Measurements from ENCODE around the gene HOMER3. TPM values are rescaled to one million over a fixed set of nuclear protein-coding genes. Genes with fewer than 3 reads are reported as not detected.

The HOMER3 gene
- total and polyA plus RNA-seq, 4 donors = 22.0 to 40.2 (median 24.2) TPM

- no peak for ATAC-seq (ENCODE audit: insufficient read depth, low FRiP score)
- TF ChIP-seq CTCF (IDR thresholded peaks at IDR 0.05; ENCODE audit: control extremely low read depth, extremely low read depth) = no peak
- H3K36me3 ChIP-seq (ENCODE audit: control insufficient read depth in 4 of 4, insufficient read depth in 4 of 4, low read length in 4 of 4) = peaks cover 0 to 35% (median 20%) of the 10 kb centered on the region in 4 donors
Measured at GRCh38 chr19:18931316-18932162, 9.5 kb downstream of the HOMER3 start.

GRCh38 chr19:18929311-18929710 lies 11.7 kb downstream of the HOMER3 start:
- H3K4me3 ChIP-seq = no peak overlapping the region
- no peak for ATAC-seq (ENCODE audit: insufficient read depth, low FRiP score)
- H3K27me3 ChIP-seq (ENCODE audit: control insufficient read depth in 3 of 3, insufficient read depth in 3 of 3, low read length in 2 of 3) = no peaks in the 10 kb centered on the region
- peaks cover 0 to 1% (median 0%) of the 10 kb centered on the region in 4 donors for H3K9me3 ChIP-seq (ENCODE audit: control insufficient read depth in 4 of 4, insufficient read depth in 3 of 4, low read length in 3 of 4)
- no peak overlapping the region for H3K27ac ChIP-seq (ENCODE audit: low read depth in 1 of 2, low read length in 1 of 2)
- no peak for DNase-seq
- H3K4me1 ChIP-seq (ENCODE audit: control insufficient read depth in 5 of 5, insufficient read depth in 5 of 5, low read length in 5 of 5) = peaks cover 0 to 3% (median 0%) of the 10 kb centered on the region in 5 donors
- no peak overlapping the region for H3K9ac ChIP-seq (ENCODE audit: insufficient read depth in 1 of 2, low read length in 2 of 2)
- 90 to 96% methylated on average over 25 of the region's 25 CpGs for WGBS, 2 donors
- TF ChIP-seq CTCF (IDR thresholded peaks at IDR 0.05; ENCODE audit: control extremely low read depth, extremely low read depth) = no peak
- peaks cover 2 to 46% (median 30%) of the 10 kb centered on the region in 4 donors for H3K36me3 ChIP-seq (ENCODE audit: control insufficient read depth in 4 of 4, insufficient read depth in 4 of 4, low read length in 4 of 4)

More at GRCh38 chr19:18931316-18932162, 9.5 kb downstream of the HOMER3 start:
- Histone ChIP-seq H3K4me3 (no peak overlapping the region), H3K4me1 (ENCODE audit: control insufficient read depth in 5 of 5, insufficient read depth in 5 of 5, low read length in 5 of 5) (peaks cover 0 to 3% (median 0%) of the 10 kb centered on the region in 5 donors), H3K27me3 (ENCODE audit: control insufficient read depth in 3 of 3, insufficient read depth in 3 of 3, low read length in 2 of 3) (no peaks in the 10 kb centered on the region), H3K9me3 (ENCODE audit: control insufficient read depth in 4 of 4, insufficient read depth in 3 of 4, low read length in 3 of 4) (peaks cover 0 to 1% (median 0%) of the 10 kb centered on the region in 4 donors), H3K27ac (ENCODE audit: low read depth in 1 of 2, low read length in 1 of 2) (no peak overlapping the region), H3K9ac (ENCODE audit: insufficient read depth in 1 of 2, low read length in 2 of 2) (no peak overlapping the region)
- DNase-seq = no peak
- 86 to 87% methylated on average over 34 of the region's 34 CpGs for WGBS, 2 donors

- Histone ChIP-seq H3K27me3 (ENCODE audit: control insufficient read depth in 3 of 3, insufficient read depth in 3 of 3, low read length in 2 of 3) (no peaks in the 10 kb centered on the region), H3K4me1 (ENCODE audit: control insufficient read depth in 5 of 5, insufficient read depth in 5 of 5, low read length in 5 of 5) (peaks cover 0 to 3% (median 0%) of the 10 kb centered on the region in 5 donors), H3K4me3 (no peak overlapping the region), H3K9me3 (ENCODE audit: control insufficient read depth in 4 of 4, insufficient read depth in 3 of 4, low read length in 3 of 4) (peaks cover 0 to 1% (median 0%) of the 10 kb centered on the region in 4 donors), H3K9ac (ENCODE audit: insufficient read depth in 1 of 2, low read length in 2 of 2) (no peak overlapping the region), H3K36me3 (ENCODE audit: control insufficient read depth in 4 of 4, insufficient read depth in 4 of 4, low read length in 4 of 4) (peaks cover 3 to 55% (median 28%) of the 10 kb centered on the region in 4 donors), H3K27ac (ENCODE audit: low read depth in 1 of 2, low read length in 1 of 2) (no peak overlapping the region)
- no peak for TF ChIP-seq CTCF (IDR thresholded peaks at IDR 0.05; ENCODE audit: control extremely low read depth, extremely low read depth)
- ATAC-seq (ENCODE audit: insufficient read depth, low FRiP score) = no peak
- 88 to 89% methylated on average over 26 of the region's 26 CpGs for WGBS, 2 donors
- no peak for DNase-seq
Measured at GRCh38 chr19:18928018-18928805, 12.8 kb downstream of the HOMER3 start.

Measured in lung (tissue), 12 donors.